NK-92 treated with Interleukin-12 subunit alpha and Interleukin-12 subunit beta, amount 100 ng/mL, for 24 hours (cell line): ENCODE data around the gene FAF2.
"Not testable (repeated sequence)": the region's sequence is repeated elsewhere in the genome, so short reads cannot be mapped to it uniquely, and the experiment has no call there.

Source experiments
- DNase-seq: peaks from one replicate; lab custom pipeline; 2025; lab: John Stamatoyannopoulos, UW

The FAF2 gene

DNA sequence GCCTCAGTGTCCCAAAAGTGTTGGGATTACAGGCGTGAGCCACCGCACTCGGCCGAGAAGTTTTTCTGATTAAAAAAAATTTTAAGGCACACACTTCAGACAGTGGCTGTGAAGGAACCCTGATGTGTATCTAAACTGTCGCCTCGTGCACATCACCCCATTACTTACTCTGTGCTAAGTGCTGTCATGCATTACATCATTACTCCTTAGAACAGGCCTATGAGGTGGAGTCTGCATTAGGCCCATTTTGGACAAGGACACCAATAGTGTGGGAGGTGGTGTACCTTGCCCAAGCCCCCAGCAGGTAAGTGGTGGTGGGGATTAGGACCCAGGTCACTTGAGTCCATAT lies 97.2 kb downstream of the FAF2 start:
- no peak for DNase-seq

GRCh38 chr5:176545737-176546509 lies 97.7 kb downstream of the FAF2 start:
- no peak for DNase-seq

DNA sequence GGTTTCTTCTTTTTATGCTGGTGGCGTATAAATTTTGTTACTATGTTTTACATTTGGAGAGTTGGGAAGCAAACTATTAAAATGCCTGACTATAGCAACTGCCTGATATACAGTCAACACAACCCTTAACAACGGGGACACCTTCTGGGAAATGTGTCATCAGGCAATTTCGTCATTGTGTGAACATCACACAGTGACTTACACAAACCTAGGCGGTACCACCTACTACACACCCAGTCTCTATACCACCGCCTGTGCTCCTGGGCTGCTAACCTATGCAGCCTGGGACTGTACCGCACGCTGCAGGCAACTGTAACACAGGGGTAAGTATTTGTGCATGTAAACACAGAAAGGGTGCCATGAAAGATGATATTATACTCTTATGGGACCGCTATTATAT lies 99.6 kb downstream of the FAF2 start:
- no peak for DNase-seq

DNA sequence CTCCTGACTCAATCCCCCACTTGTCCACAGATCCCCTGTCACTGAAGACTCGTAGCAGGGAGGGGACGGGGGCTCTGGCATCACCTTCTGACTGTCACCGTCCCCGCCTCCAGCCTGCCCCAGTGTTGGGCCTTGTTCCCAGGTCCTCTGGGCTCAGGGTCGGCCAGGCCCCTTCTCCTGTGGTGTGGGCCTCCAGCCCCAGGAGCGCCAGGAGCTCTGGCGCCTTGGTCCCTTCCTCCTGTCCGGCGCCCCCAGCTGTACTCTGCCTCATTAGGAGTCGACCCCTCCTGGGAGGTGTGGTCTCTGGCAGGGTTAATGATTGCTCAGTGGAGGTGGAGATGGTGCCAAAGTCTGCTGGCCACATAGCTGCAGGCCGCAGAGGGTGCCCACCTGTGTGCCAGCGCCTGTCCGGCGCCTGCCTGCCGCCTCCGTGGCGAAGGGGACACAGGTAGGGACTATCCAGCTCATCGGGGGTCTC lies 100.8 kb downstream of the FAF2 start, which contains the start of gene CDHR2:
CDHR2 (plus strand) TSS at position 376 of the 478 bp plus-strand sequence. CDS start 16,011 bp downstream, outside the sequence.
- DNase-seq: no peak

DNA sequence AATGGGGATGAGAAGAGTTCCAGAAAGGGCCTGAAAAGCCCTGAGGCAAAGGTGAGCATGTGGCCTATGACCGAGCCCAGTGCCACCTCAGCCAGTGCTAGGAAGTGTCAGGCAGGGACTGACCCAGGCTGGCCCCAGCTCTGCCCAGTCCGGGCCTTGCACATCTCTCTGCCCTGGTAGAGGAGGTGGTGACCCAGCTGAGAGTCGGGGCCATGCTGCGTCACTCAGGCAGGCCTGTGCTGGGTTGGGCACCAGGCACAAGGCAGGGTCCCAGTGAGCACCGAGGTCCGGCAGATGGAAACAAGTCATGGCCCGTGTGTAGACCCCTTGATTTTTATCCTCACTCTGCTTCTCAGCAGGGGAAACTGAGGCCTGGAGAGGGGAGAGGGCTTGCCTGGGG lies 101.7 kb downstream of the FAF2 start:
- no peak for DNase-seq

DNA sequence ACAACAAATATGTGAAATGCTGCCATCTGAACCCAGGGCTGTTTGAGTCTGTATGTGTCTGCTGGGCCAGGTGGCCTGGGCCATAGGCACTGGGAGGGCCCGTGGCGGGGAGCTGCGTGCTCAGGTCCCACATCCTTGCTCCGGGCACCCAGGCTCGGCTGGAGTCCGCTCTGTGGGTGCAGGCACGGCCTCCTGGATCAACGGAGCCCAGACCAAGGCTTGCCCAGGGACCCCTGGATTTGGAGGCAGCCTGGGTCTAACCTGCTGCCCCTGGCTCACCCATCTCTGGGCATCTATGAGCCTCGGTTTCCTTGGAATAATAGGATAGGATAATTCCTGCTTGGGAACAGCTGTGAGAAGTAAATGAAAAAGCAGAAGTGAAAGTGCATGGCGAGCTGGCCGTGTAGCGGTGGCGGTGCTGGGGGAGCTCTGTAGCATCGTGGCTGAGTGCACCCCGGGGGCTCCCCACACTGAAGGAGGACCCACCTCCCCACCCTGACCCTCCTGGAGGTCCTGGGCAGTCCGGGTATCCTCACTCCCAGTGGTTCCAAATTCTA lies 102.2 kb downstream of the FAF2 start:
- no peak for DNase-seq

DNA sequence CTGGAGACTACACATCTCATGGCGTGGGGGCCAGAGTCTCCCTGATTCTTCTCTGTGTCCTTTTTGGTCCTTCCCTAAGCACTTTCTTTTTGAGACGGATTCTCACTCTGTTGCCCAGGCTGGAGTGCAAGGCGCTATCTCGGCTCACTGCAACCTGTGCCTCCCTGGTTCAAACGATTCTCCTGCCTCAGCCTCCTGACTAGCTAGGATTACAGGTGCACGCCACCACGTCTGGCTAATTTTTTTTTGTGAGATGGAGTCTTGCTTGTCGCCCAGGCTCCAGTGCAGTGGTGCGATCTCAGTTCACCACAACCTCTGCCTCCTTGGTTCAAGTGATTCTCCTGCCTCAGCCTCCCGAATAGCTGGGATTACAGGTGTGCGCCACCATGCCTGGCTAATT lies 102.8 kb downstream of the FAF2 start:
- not testable (repeated sequence) for DNase-seq

- DNase-seq: no peak
Observed at GRCh38 chr5:176552332-176552869, 104.2 kb downstream of the FAF2 start.

DNA sequence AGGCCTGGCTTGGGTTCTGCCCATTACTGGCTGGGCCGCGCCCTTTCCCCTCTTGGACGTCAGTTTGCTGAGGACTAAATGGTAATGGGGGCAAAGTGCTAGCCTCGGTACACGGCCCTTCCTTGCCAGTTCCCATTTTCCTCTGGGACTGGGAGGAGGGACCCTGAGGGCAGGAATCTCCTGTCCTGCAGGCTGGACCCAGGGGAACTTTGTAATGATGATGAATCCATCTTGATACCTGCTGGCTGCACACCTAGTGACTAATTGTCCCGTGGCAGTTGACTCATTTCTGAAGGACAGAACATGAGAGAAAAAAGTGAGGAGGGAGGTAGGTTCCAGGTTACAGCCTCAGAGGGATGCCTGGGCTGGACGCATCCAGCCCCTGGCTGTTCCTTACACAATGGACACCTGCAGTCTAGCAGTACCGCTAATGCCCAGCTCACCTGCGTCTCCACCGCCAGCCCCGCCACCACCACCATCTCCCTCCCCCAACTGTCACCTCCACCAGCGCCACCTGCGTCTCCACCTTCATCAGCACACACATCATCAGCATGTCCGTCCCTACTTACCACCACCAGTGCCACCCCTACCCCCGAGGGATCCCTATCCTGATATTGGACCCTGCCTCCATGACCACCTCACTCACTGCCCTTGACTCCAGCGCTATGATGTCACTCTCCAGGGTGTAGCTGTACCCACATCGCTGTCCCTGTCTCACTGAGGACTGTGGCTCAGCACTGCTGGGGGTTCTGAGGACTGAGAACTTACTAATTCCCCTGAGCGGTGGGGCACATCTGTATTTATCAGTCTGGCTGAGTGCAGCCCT lies 105.3 kb downstream of the FAF2 start:
- no peak for DNase-seq

GRCh38 chr5:176557846-176558245 lies 109.7 kb downstream of the FAF2 start:
- DNase-seq: no peak
